AG09309 (cell line): ENCODE measurements around the gene C9orf50.

Experiments used
- DNase-seq: peaks from one replicate; pipeline ENCODE4 v3.0.0-alpha.2; 2010; ENCODE audit warnings: low read depth
- H3K4me3 ChIP-seq: 2 replicates; pipeline ENCODE4 v1.5.1; 2011; ENCODE audit warnings: mild to moderate bottlenecking, low read depth, low read length, moderate library complexity; ENCODE audit not compliant: control insufficient read depth
- CTCF ChIP-seq: IDR thresholded peaks from 2 replicates; pipeline ENCODE4 v1.5.1; 2011; ENCODE audit warnings: mild to moderate bottlenecking, low read depth, low read length, inconsistent platforms; ENCODE audit not compliant: insufficient read depth, control insufficient read depth; ENCODE audit errors: missing control alignments

Gene C9orf50

GRCh38 chr9:129584136-129584535 is 36.8 kb downstream of the C9orf50 start:
- TF ChIP-seq CTCF, result no peak
- no peak overlapping the region for H3K4me3 ChIP-seq
- DNase-seq, result no peak

GRCh38 chr9:129583308-129584038 is 37.4 kb downstream of the C9orf50 start:
- H3K4me3 ChIP-seq, result no peak overlapping the region
- no peak for DNase-seq
- no peak for TF ChIP-seq CTCF

- DNase-seq, result no peak
- TF ChIP-seq CTCF, result no peak
Measured at GRCh38 chr9:129582855-129583254, 38.0 kb downstream of the C9orf50 start.

GRCh38 chr9:129581505-129582189 is 39.3 kb downstream of the C9orf50 start:
- TF ChIP-seq CTCF, result no peak
- no peak overlapping the region for H3K4me3 ChIP-seq
- no peak for DNase-seq

More at GRCh38 chr9:129582855-129583254, 38.0 kb downstream of the C9orf50 start:
- no peak overlapping the region for H3K4me3 ChIP-seq

GRCh38 chr9:129580211-129580915 is 40.5 kb downstream of the C9orf50 start:
- DNase-seq, result no peak
- no peak for TF ChIP-seq CTCF
- H3K4me3 ChIP-seq, result no peak overlapping the region

- DNase-seq, result no peak
- no peak overlapping the region for H3K4me3 ChIP-seq
- TF ChIP-seq CTCF, result no peak
Measured at GRCh38 chr9:129579294-129579693, 41.6 kb downstream of the C9orf50 start.
